Liver (tissue), 9 donors: Measurements from ENCODE around the gene COPG2. TPM values are rescaled to one million over a fixed set of nuclear protein-coding genes. Genes with fewer than 3 reads are reported as not detected.
"Not testable (repeated sequence)": the region's sequence is repeated elsewhere in the genome, so short reads cannot be mapped to it uniquely, and the experiment has no call there.

ENCODE experiments used
- DNase-seq: peaks from one replicate; pipeline ENCODE4 v3.0.0-alpha.2; 2017; ENCODE audit warnings: low spot score
- H3K27ac ChIP-seq, 2 donors: one replicate each; pipeline ENCODE4 v1.7.0; 2013; ENCODE audit warnings: inconsistent platforms in 2 of 2, low read length in 2 of 2, control low read depth in 1 of 2, low read depth in 1 of 2, mild to moderate bottlenecking in 1 of 2
- H3K27me3 ChIP-seq, 4 donors: one replicate each; pipeline versions ENCODE4 v1.6.1 to v1.7.0; 2013; ENCODE audit warnings: low read length in 3 of 4, inconsistent platforms in 1 of 4, mild to moderate bottlenecking in 1 of 4, moderate library complexity in 1 of 4; ENCODE audit not compliant: control insufficient read depth in 4 of 4, insufficient read depth in 4 of 4
- H3K36me3 ChIP-seq, 4 donors: one replicate each; pipeline versions ENCODE4 v1.6.1 to v1.7.0; 2013; ENCODE audit warnings: low read length in 3 of 4, mild to moderate bottlenecking in 3 of 4, low read depth in 1 of 4, moderate library complexity in 1 of 4; ENCODE audit not compliant: control insufficient read depth in 4 of 4, insufficient read depth in 3 of 4
- H3K4me1 ChIP-seq, 4 donors: one replicate each; pipeline versions ENCODE4 v1.6.1 to v1.7.0; 2013; ENCODE audit warnings: low read length in 3 of 4, mild to moderate bottlenecking in 3 of 4, moderate library complexity in 1 of 4; ENCODE audit not compliant: control insufficient read depth in 4 of 4, insufficient read depth in 4 of 4
- H3K4me3 ChIP-seq, 3 donors: one replicate each; pipeline versions ENCODE4 v1.6.1 to v1.7.0; 2013; ENCODE audit warnings: low read length in 3 of 3, control low read depth in 1 of 3, low read depth in 1 of 3, mild to moderate bottlenecking in 1 of 3
- H3K9ac ChIP-seq, 2 donors: one replicate each; pipeline ENCODE4 v1.7.0; 2013; ENCODE audit warnings: low read length in 2 of 2, mild to moderate bottlenecking in 2 of 2, moderate library complexity in 2 of 2, control low read depth in 1 of 2, low read depth in 1 of 2
- H3K9me3 ChIP-seq, 4 donors: one replicate each; pipeline versions ENCODE4 v1.6.1 to v1.7.0; 2013; ENCODE audit warnings: low read length in 3 of 4; ENCODE audit not compliant: control insufficient read depth in 4 of 4
- EGR1 ChIP-seq, 2 donors: IDR thresholded peaks; 2 replicates each; pipeline ENCODE4 v1.6.1; 2016 to 2018; ENCODE audit warnings: antibody characterized with exemption in 2 of 2, low read depth in 2 of 2
- GABPA ChIP-seq, 2 donors: IDR thresholded peaks in 1 of 2; conservative IDR thresholded peaks in 1 of 2; 2 replicates each; pipeline ENCODE4 v1.6.1; 2016; ENCODE audit warnings: antibody characterized with exemption in 2 of 2, mild to moderate bottlenecking in 1 of 2, moderate library complexity in 1 of 2
- HNF4A ChIP-seq, 2 donors: conservative IDR thresholded peaks; 2 replicates each; pipeline ENCODE4 v1.6.1; 2016; ENCODE audit warnings: antibody characterized with exemption in 2 of 2, mild to moderate bottlenecking in 2 of 2
- HNF4G ChIP-seq: IDR thresholded peaks from 2 replicates; pipeline ENCODE4 v1.6.1; 2016; ENCODE audit warnings: antibody characterized with exemption
- JUND ChIP-seq, 2 donors: IDR thresholded peaks; 2 replicates each; pipeline ENCODE4 v1.6.1; 2016; ENCODE audit warnings: antibody characterized with exemption in 2 of 2
- NR2F2 ChIP-seq: IDR thresholded peaks from 2 replicates; pipeline ENCODE4 v1.6.1; 2016; ENCODE audit warnings: antibody characterized with exemption
- RAD21 ChIP-seq, 2 donors: IDR thresholded peaks; 2 replicates each; pipeline ENCODE4 v1.6.1; 2016; ENCODE audit warnings: antibody characterized with exemption in 2 of 2, mild to moderate bottlenecking in 2 of 2
- RXRA ChIP-seq, 2 donors: IDR thresholded peaks; 2 replicates each; pipeline ENCODE4 v1.6.1; 2017 to 2018; ENCODE audit warnings: antibody characterized with exemption in 2 of 2, mild to moderate bottlenecking in 1 of 2
- SP1 ChIP-seq: IDR thresholded peaks from 2 replicates; pipeline ENCODE4 v1.6.1; 2018; ENCODE audit warnings: antibody characterized with exemption, mild to moderate bottlenecking
- TAF1 ChIP-seq: conservative IDR thresholded peaks from 2 replicates; pipeline ENCODE4 v1.6.1; 2016; ENCODE audit warnings: antibody characterized with exemption, mild to moderate bottlenecking
- YY1 ChIP-seq: IDR thresholded peaks from 2 replicates; pipeline ENCODE4 v1.6.1; 2016; ENCODE audit warnings: antibody characterized with exemption, mild to moderate bottlenecking
- WGBS: extraction: QIAGEN DNeasy Blood & Tissue Kit; methylation state at CpG from one replicate; pipeline ENCODE4 v1.1.7; 2013; 5-methylcytosine and 5-hydroxymethylcytosine counted together
- polyA plus RNA-seq, 2 donors: library from polyadenylated mRNA; stranded (reverse) in 1 of 2; unstranded in 1 of 2; fragments of 200-250 nt in 1 of 2; fragments of >200 nt in 1 of 2; fragmentation: Nextera tagmentation in 1 of 2; extraction: Ambion mirVana in 1 of 2; gene quantifications; one replicate each; pipeline versions ENCODE4 v1.2.1 to v1.2.3, GENCODE V29; 2013 to 2015
- total RNA-seq, 2 donors: library from RNA; depleted of rRNA; stranded (reverse); fragments of >200 nt; gene quantifications; one replicate each; pipeline ENCODE4 v1.2.3, GENCODE V29; 2014
- TF ChIP-seq, protein P1 (sequence below): fragments of 150-350 bp; IDR thresholded peaks from 2 replicates; pipeline ENCODE4 v1.5.1; 2017; ENCODE audit warnings: improper control_type of control experiment, low read depth, low read length; ENCODE audit not compliant: missing input control
- TF ChIP-seq, protein P2 (sequence below): IDR thresholded peaks from 2 replicates; pipeline ENCODE4 v1.6.1; 2016; ENCODE audit warnings: antibody characterized with exemption, mild to moderate bottlenecking
- TF ChIP-seq, protein P3 (sequence below): IDR thresholded peaks from 2 replicates; pipeline ENCODE4 v1.6.1; 2016; ENCODE audit warnings: antibody characterized with exemption
- TF ChIP-seq, protein P4 (sequence below): IDR thresholded peaks from 2 replicates; pipeline ENCODE4 v1.6.1; 2016; ENCODE audit warnings: antibody characterized with exemption
- TF ChIP-seq, protein P5 (sequence below): IDR thresholded peaks from 2 replicates; pipeline ENCODE4 v1.6.1; 2016; ENCODE audit warnings: antibody characterized with exemption
- donor health status: healthy.
- donor health status: healthy.
- donor health status: healthy.
- donor health status: healthy.
- donor health status: healthy.

Gene COPG2
- total and polyA plus RNA-seq, 4 donors, result 0.99 to 10.3 (median 4.7) TPM

DNA sequence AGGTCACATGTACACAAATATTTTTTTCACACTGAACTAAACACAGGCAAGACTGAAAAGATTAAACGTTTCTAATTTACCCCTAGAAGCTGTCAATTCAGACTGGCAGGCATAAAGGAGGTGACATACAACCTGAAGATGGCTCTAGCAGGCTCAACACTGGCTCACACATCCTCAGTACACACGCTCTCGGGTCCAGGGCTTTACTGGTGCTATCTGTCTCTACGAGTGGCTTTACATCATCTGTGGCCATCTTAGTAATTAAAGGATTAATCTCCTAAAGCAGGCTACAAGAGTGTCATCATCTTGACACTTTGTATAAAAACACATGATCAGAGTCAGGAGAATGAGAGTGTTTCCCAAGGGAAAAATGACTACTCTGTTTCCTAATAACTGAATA is 57.3 kb downstream of the COPG2 start:
- Histone ChIP-seq H3K9ac (no peak overlapping the region), H3K4me1 (peaks cover 0 to 7% (median 4%) of the 10 kb centered on the region in 4 donors), H3K27ac (no peak overlapping the region), H3K36me3 (peaks cover 0 to 5% (median 2%) of the 10 kb centered on the region in 4 donors), H3K27me3 (no peaks in the 10 kb centered on the region), H3K9me3 (no peaks in the 10 kb centered on the region), H3K4me3 (no peak overlapping the region)
- DNase-seq, result no peak
- 94% methylated on average over 4 of the region's 4 CpGs for WGBS
- TF ChIP-seq GABPA (IDR thresholded peaks at IDR 0.05 in 1 of 2, conservative IDR thresholded peaks at IDR 0.05 in 1 of 2) (no peak), HNF4G (no peak), RAD21 (IDR thresholded peaks at IDR 0.05) (no peak), TAF1 (no peak), RXRA (IDR thresholded peaks at IDR 0.05) (no peak), NR2F2 (no peak), YY1 (no peak), HNF4A (conservative IDR thresholded peaks at IDR 0.05) (no peak), EGR1 (IDR thresholded peaks at IDR 0.05; ENCODE audit: low read depth in 2 of 2) (no peak), SP1 (no peak), JUND (IDR thresholded peaks at IDR 0.05) (no peak)
- TF ChIP-seq, protein P1, sequence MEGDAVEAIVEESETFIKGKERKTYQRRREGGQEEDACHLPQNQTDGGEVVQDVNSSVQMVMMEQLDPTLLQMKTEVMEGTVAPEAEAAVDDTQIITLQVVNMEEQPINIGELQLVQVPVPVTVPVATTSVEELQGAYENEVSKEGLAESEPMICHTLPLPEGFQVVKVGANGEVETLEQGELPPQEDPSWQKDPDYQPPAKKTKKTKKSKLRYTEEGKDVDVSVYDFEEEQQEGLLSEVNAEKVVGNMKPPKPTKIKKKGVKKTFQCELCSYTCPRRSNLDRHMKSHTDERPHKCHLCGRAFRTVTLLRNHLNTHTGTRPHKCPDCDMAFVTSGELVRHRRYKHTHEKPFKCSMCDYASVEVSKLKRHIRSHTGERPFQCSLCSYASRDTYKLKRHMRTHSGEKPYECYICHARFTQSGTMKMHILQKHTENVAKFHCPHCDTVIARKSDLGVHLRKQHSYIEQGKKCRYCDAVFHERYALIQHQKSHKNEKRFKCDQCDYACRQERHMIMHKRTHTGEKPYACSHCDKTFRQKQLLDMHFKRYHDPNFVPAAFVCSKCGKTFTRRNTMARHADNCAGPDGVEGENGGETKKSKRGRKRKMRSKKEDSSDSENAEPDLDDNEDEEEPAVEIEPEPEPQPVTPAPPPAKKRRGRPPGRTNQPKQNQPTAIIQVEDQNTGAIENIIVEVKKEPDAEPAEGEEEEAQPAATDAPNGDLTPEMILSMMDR, result no peak
- TF ChIP-seq, protein P2, sequence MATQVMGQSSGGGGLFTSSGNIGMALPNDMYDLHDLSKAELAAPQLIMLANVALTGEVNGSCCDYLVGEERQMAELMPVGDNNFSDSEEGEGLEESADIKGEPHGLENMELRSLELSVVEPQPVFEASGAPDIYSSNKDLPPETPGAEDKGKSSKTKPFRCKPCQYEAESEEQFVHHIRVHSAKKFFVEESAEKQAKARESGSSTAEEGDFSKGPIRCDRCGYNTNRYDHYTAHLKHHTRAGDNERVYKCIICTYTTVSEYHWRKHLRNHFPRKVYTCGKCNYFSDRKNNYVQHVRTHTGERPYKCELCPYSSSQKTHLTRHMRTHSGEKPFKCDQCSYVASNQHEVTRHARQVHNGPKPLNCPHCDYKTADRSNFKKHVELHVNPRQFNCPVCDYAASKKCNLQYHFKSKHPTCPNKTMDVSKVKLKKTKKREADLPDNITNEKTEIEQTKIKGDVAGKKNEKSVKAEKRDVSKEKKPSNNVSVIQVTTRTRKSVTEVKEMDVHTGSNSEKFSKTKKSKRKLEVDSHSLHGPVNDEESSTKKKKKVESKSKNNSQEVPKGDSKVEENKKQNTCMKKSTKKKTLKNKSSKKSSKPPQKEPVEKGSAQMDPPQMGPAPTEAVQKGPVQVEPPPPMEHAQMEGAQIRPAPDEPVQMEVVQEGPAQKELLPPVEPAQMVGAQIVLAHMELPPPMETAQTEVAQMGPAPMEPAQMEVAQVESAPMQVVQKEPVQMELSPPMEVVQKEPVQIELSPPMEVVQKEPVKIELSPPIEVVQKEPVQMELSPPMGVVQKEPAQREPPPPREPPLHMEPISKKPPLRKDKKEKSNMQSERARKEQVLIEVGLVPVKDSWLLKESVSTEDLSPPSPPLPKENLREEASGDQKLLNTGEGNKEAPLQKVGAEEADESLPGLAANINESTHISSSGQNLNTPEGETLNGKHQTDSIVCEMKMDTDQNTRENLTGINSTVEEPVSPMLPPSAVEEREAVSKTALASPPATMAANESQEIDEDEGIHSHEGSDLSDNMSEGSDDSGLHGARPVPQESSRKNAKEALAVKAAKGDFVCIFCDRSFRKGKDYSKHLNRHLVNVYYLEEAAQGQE, result no peak
- TF ChIP-seq, protein P3, sequence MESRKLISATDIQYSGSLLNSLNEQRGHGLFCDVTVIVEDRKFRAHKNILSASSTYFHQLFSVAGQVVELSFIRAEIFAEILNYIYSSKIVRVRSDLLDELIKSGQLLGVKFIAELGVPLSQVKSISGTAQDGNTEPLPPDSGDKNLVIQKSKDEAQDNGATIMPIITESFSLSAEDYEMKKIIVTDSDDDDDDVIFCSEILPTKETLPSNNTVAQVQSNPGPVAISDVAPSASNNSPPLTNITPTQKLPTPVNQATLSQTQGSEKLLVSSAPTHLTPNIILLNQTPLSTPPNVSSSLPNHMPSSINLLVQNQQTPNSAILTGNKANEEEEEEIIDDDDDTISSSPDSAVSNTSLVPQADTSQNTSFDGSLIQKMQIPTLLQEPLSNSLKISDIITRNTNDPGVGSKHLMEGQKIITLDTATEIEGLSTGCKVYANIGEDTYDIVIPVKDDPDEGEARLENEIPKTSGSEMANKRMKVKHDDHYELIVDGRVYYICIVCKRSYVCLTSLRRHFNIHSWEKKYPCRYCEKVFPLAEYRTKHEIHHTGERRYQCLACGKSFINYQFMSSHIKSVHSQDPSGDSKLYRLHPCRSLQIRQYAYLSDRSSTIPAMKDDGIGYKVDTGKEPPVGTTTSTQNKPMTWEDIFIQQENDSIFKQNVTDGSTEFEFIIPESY, result no peak
- TF ChIP-seq, protein P4, sequence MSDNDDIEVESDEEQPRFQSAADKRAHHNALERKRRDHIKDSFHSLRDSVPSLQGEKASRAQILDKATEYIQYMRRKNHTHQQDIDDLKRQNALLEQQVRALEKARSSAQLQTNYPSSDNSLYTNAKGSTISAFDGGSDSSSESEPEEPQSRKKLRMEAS, result no peak
- TF ChIP-seq, protein P5, sequence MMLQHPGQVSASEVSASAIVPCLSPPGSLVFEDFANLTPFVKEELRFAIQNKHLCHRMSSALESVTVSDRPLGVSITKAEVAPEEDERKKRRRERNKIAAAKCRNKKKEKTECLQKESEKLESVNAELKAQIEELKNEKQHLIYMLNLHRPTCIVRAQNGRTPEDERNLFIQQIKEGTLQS, result no peak

DNA sequence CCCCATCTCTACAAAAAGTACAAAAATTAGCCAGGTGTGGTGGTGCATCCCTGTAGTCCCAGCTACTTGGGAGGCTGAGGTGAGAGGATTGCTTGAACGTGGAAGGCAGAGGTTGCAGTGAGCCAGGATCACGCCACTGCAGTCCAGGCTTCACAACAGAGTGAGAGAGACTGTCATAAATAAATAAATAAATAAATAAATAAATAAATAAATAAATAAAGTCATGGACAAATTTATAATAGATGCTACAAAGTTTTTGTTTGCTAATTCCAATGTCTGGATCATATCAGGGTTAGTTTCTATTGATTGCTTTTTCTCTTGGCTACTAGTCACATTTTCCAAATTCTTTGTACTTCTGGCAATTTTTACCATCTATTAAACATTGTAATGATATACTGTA is 61.5 kb downstream of the COPG2 start:
- not testable (repeated sequence) for H3K36me3 ChIP-seq, H3K4me1 ChIP-seq, DNase-seq, H3K27ac ChIP-seq, H3K9ac ChIP-seq, H3K4me3 ChIP-seq, H3K27me3 ChIP-seq, H3K9me3 ChIP-seq
- 97% methylated on average over 2 of the region's 2 CpGs for WGBS
